Measurements from ENCODE around the gene AGTPBP1. TPM values are rescaled to one million over a fixed set of nuclear protein-coding genes. Genes with fewer than 3 reads are reported as not detected.
A peak's percentile ranks its signal among the peaks of the same experiment; 100 is the strongest.

AGTPBP1 gene
- total RNA-seq, 6 experiments from 2014 or later: 8.2 to 11.0 (median 9.5) TPM

DNA sequence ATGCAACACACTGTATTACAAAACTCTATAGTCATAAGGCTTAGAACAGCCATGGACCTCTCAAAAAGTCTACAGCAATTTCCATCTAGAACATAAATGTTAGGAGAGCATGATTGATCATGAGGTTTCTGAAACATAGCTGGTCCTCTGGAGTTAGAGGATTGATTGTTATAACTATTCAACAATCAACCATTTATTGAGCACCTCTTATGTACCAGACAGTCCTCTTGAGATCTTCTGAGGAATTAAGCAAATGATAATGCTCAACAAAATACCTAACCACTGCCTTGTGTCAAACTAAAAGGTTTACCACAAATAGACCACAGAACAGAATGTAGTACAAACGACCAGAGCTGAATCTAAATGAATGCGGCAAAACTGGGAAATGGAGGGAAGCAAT, 3.4 kb upstream of the AGTPBP1 start:
- Mint-ChIP-seq H3K27me3 (ENCODE audit: insufficient read depth) (peaks cover 11% of the 10 kb centered on the region; the same call in 1 of the 2 replicates), H3K36me3 (ENCODE audit: low read depth) (no peaks in the 10 kb centered on the region), H3K27ac (no peak overlapping the region), H3K4me1 (ENCODE audit: low read depth) (peaks cover 24% of the 10 kb centered on the region), H3K9me3 (no peaks in the 10 kb centered on the region), H3K4me3 (no peak overlapping the region)
- no peak for DNase-seq
- TF ChIP-seq, protein P1, sequence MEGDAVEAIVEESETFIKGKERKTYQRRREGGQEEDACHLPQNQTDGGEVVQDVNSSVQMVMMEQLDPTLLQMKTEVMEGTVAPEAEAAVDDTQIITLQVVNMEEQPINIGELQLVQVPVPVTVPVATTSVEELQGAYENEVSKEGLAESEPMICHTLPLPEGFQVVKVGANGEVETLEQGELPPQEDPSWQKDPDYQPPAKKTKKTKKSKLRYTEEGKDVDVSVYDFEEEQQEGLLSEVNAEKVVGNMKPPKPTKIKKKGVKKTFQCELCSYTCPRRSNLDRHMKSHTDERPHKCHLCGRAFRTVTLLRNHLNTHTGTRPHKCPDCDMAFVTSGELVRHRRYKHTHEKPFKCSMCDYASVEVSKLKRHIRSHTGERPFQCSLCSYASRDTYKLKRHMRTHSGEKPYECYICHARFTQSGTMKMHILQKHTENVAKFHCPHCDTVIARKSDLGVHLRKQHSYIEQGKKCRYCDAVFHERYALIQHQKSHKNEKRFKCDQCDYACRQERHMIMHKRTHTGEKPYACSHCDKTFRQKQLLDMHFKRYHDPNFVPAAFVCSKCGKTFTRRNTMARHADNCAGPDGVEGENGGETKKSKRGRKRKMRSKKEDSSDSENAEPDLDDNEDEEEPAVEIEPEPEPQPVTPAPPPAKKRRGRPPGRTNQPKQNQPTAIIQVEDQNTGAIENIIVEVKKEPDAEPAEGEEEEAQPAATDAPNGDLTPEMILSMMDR (IDR thresholded peaks at IDR 0.05): no peak

DNA sequence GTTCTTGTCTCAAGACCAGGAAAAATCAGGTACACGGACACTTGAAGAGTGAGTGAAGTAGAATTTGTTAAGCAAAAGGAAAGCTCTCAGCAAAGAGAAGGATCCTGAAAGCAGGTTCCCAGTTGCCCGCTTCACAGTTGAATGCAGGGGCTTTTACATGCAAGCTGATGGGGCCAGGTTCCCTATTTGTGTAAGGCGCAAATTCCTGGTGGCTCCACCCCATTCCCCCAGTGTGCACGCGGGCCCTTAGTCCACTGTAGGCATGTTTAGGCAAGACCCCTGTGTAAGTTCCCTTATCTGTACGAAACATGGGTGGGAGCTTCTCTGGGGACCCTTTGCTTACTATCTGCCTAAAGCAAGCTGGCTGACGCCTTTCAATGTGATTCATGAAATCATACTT, 2.7 kb upstream of the AGTPBP1 start:
- TF ChIP-seq, protein P1 (IDR thresholded peaks at IDR 0.05): no peak
- H3K27me3 Mint-ChIP-seq (ENCODE audit: insufficient read depth): peaks cover 11% of the 10 kb centered on the region; the same call in 1 of the 2 replicates
- no peaks in the 10 kb centered on the region for H3K9me3 Mint-ChIP-seq
- peaks cover 24% of the 10 kb centered on the region for H3K4me1 Mint-ChIP-seq (ENCODE audit: low read depth)
- no peak overlapping the region for H3K27ac Mint-ChIP-seq
- no peak overlapping the region for H3K4me3 Mint-ChIP-seq
- no peaks in the 10 kb centered on the region for H3K36me3 Mint-ChIP-seq (ENCODE audit: low read depth)
- DNase-seq: no peak

DNA sequence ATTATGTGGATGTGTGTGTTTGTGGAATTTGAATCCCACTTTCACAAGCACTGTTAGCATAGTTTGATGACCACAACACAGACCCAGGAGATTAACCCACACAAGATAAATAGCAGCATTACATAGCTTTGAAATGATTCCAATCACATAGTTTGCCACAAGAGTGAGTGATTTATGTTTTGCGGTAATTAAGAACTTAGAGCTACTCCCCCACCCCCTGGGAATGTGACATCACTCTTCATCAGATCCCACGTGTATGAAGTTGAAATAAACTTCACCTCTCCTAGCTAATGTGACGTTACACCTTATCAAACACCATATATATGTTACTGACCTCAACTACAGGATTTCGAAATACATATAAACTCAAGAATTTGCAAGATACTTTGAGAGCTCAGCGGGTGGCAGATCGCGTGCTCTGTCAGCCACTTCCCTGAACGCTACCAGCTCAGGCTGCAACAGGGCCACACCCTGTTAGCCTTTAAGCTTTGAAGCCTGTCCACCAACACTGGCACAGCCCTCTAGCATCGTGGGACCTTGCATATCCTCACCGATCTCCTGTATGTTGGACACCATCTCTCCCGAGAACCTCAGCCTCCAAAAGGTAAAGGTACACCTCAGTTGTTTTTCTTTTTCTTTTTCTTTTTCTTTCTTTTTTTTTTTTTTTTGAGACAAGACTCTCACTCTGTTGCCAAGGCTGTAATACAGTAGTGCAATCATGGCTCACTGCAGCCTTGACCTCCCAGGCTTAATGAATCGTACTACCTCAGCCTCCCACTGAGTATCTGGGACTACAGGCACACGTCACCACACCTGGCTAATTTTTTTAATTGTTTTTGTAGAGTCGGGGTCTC, 1.7 kb upstream of the AGTPBP1 start:
- DNase-seq: peak; percentile 50
- Mint-ChIP-seq H3K4me1 (ENCODE audit: low read depth) (peaks cover 24% of the 10 kb centered on the region), H3K9me3 (no peaks in the 10 kb centered on the region), H3K4me3 (peak overlapping the region; percentile 70), H3K27me3 (ENCODE audit: insufficient read depth) (peaks cover 11% of the 10 kb centered on the region; the same call in 1 of the 2 replicates), H3K36me3 (ENCODE audit: low read depth) (no peaks in the 10 kb centered on the region), H3K27ac (no peak overlapping the region)
- TF ChIP-seq, protein P1 (IDR thresholded peaks at IDR 0.05): no peak

DNA sequence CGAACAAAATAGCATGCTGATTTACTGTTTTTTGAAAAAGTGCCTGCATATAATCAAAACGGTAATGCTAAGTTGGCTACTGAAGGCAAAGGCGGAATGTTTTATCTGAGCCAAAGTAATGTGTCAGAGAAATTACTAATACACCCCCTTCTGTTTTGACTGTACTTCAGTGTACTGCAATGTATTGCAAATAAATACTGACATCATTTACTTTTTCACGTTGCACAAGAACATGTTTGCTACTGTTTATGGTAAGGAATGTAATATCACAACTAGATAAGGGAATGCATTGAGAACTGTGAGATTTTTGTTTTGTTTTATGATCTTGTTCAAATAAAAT, 813 bp upstream of the AGTPBP1 start:
- no peaks in the 10 kb centered on the region for H3K9me3 Mint-ChIP-seq

GRCh38 chr9:85741095-85741874, 469 bp downstream of the AGTPBP1 start:
- no peak for DNase-seq
- peaks cover 4% of the 10 kb centered on the region; the same call in 1 of the 2 replicates for H3K27me3 Mint-ChIP-seq (ENCODE audit: insufficient read depth)

More for the DNA sequence above, 813 bp upstream of the AGTPBP1 start:
- H3K27ac Mint-ChIP-seq: peak overlapping the region; percentile 68
- peak; percentile 42 for DNase-seq
- TF ChIP-seq, protein P1 (IDR thresholded peaks at IDR 0.05): peak; percentile 42
- H3K4me1 Mint-ChIP-seq (ENCODE audit: low read depth): peaks cover 24% of the 10 kb centered on the region
- H3K4me3 Mint-ChIP-seq: peak overlapping the region; percentile 94
- peaks cover 9% of the 10 kb centered on the region; the same call in 1 of the 2 replicates for H3K27me3 Mint-ChIP-seq (ENCODE audit: insufficient read depth)
- no peaks in the 10 kb centered on the region for H3K36me3 Mint-ChIP-seq (ENCODE audit: low read depth)

More at GRCh38 chr9:85741095-85741874, 469 bp downstream of the AGTPBP1 start:
- Mint-ChIP-seq H3K36me3 (ENCODE audit: low read depth) (no peaks in the 10 kb centered on the region), H3K27ac (peak overlapping the region; percentile 67), H3K9me3 (no peaks in the 10 kb centered on the region), H3K4me3 (peak overlapping the region; percentile 89), H3K4me1 (ENCODE audit: low read depth) (peaks cover 24% of the 10 kb centered on the region)
- TF ChIP-seq, protein P1 (IDR thresholded peaks at IDR 0.05): no peak

Data from HFFc6 (cell line).